WTC11 (cell line): Measurements from ENCODE around the gene ZNF326. TPM values are rescaled to one million over a fixed set of nuclear protein-coding genes. Genes with fewer than 3 reads are reported as not detected.

ENCODE experiments used
- ATAC-seq: fragments of 200-7000 bp; cut with Tn5 transposase; 2 replicates; pipeline ENCODE4 v1.10.0; 2021; ENCODE audit warnings: mild to moderate bottlenecking, moderate library complexity
- CTCF ChIA-PET: fragments of 300-600 bp; sonication (Branson Sonifier 250); formaldehyde crosslinking; loops from one replicate; lab custom pipeline; 2021; ENCODE audit warnings: antibody characterized with exemption; lab: Charles Lee
- POLR2A ChIA-PET: fragments of 350-600 bp; sonication (Branson Sonifier 250); formaldehyde crosslinking; loops from one replicate; lab custom pipeline; 2021; ENCODE audit warnings: antibody characterized with exemption; lab: Charles Lee
- DNase-seq: peaks from one replicate; pipeline ENCODE4 v3.0.0; 2021; ENCODE audit warnings: low spot score
- H3K27ac Mint-ChIP-seq: 2 replicates; pipeline ENCODE4 v1.8.0; 2021; ENCODE audit warnings: mixed read lengths
- H3K27me3 Mint-ChIP-seq: 2 replicates; pipeline ENCODE4 v1.8.0; 2021; ENCODE audit warnings: low read depth, mild to moderate bottlenecking, moderate library complexity, mixed read lengths
- H3K36me3 Mint-ChIP-seq: 2 replicates; pipeline ENCODE4 v1.8.0; 2021; ENCODE audit warnings: mixed read lengths
- H3K4me1 Mint-ChIP-seq: 2 replicates; pipeline ENCODE4 v1.8.0; 2022; ENCODE audit warnings: mixed read lengths
- H3K4me3 Mint-ChIP-seq: 2 replicates; pipeline ENCODE4 v1.8.0; 2021; ENCODE audit warnings: mild to moderate bottlenecking, moderate library complexity, mixed read lengths
- H3K9me3 Mint-ChIP-seq: 2 replicates; pipeline ENCODE4 v1.8.0; 2021; ENCODE audit warnings: mixed read lengths
- AFF4 ChIP-seq: sonication (generic); formaldehyde crosslinking; IDR thresholded peaks from 2 replicates; pipeline ENCODE4 v1.8.1; 2023; ENCODE audit warnings: mild to moderate bottlenecking, missing genetic modification reagents, borderline replicate concordance
- ATF1 ChIP-seq: sonication (generic); formaldehyde crosslinking; IDR thresholded peaks from 2 replicates; pipeline ENCODE4 v1.8.1; 2023; ENCODE audit warnings: mild to moderate bottlenecking, moderate library complexity, missing genetic modification reagents
- ATF6 ChIP-seq: sonication (generic); formaldehyde crosslinking; IDR thresholded peaks from 2 replicates; pipeline ENCODE4 v1.8.1; 2023; ENCODE audit warnings: mild to moderate bottlenecking, missing genetic modification reagents
- E2F1 ChIP-seq: sonication (generic); formaldehyde crosslinking; IDR thresholded peaks from 2 replicates; pipeline ENCODE4 v1.8.0; 2022; ENCODE audit warnings: mild to moderate bottlenecking, missing genetic modification reagents
- E2F5 ChIP-seq: sonication (generic); formaldehyde crosslinking; IDR thresholded peaks from 2 replicates; pipeline ENCODE4 v1.8.1; 2022; ENCODE audit warnings: mild to moderate bottlenecking, moderate library complexity, missing genetic modification reagents
- ELF4 ChIP-seq: sonication (generic); formaldehyde crosslinking; IDR thresholded peaks from 2 replicates; pipeline ENCODE4 v1.8.1; 2022; ENCODE audit warnings: low read depth, mild to moderate bottlenecking, moderate library complexity, missing genetic modification reagents
- HMGA2 ChIP-seq: fragments of 250-450 bp; sonication (Bioruptor Pico); IDR thresholded peaks from 2 replicates; pipeline ENCODE4 v1.4.0; 2021; ENCODE audit warnings: mild to moderate bottlenecking, moderate library complexity
- IRF2 ChIP-seq: sonication (generic); formaldehyde crosslinking; IDR thresholded peaks from 2 replicates; pipeline ENCODE4 v1.8.0; 2022; ENCODE audit warnings: low read depth, missing genetic modification reagents, borderline replicate concordance
- JAZF1 ChIP-seq: fragments of 250-450 bp; sonication (Bioruptor Pico); IDR thresholded peaks from 2 replicates; pipeline ENCODE4 v1.9.0; 2021; ENCODE audit warnings: moderate library complexity, mild to moderate bottlenecking, inconsistent platforms
- MYBL2 ChIP-seq: sonication (generic); formaldehyde crosslinking; IDR thresholded peaks from 2 replicates; pipeline ENCODE4 v1.8.1; 2023; ENCODE audit warnings: mild to moderate bottlenecking, moderate library complexity, missing genetic modification reagents
- SMAD3 ChIP-seq: sonication (generic); formaldehyde crosslinking; IDR thresholded peaks from 2 replicates; pipeline ENCODE4 v1.8.0; 2022; ENCODE audit warnings: missing genetic modification reagents, mild to moderate bottlenecking, borderline replicate concordance
- USF1 ChIP-seq: sonication (generic); formaldehyde crosslinking; IDR thresholded peaks from 2 replicates; pipeline ENCODE4 v1.8.0; 2022; ENCODE audit warnings: mild to moderate bottlenecking, missing genetic modification reagents
- ZBTB43 ChIP-seq: sonication (generic); formaldehyde crosslinking; IDR thresholded peaks from 2 replicates; pipeline ENCODE4 v1.8.1; 2023; ENCODE audit warnings: mild to moderate bottlenecking, missing genetic modification reagents
- ZMAT4 ChIP-seq: fragments of 250-450 bp; sonication (Bioruptor Pico); IDR thresholded peaks from 2 replicates; pipeline ENCODE4 v1.9.0; 2021; ENCODE audit warnings: mild to moderate bottlenecking
- ZNF138 ChIP-seq: sonication (generic); formaldehyde crosslinking; conservative IDR thresholded peaks from 2 replicates; pipeline ENCODE4 v1.8.1; 2022; ENCODE audit warnings: mild to moderate bottlenecking, moderate library complexity, missing genetic modification reagents
- ZNF425 ChIP-seq: fragments of 250-450 bp; sonication (Bioruptor Pico); conservative IDR thresholded peaks from 2 replicates; pipeline ENCODE4 v1.9.0; 2021; ENCODE audit warnings: mild to moderate bottlenecking
- ZNF512 ChIP-seq: sonication (generic); formaldehyde crosslinking; IDR thresholded peaks from 2 replicates; pipeline ENCODE4 v1.8.1; 2022; ENCODE audit warnings: missing genetic modification reagents, borderline replicate concordance
- total RNA-seq: library from RNA; stranded (reverse); gene quantifications from 3 replicates; pipeline ENCODE4 v1.2.3, GENCODE V29; 2021

The ZNF326 gene
- total RNA-seq, 1 experiment from 2014 or later, result 32.7 TPM

GRCh38 chr1:90068611-90069280, 73.8 kb downstream of the ZNF326 start (continued):
- TF ChIP-seq USF1 (CRISPR knock-in tag), result no peak

GRCh38 chr1:90074137-90074536, 79.2 kb downstream of the ZNF326 start:
- CTCF ChIA-PET, result no interaction called here
- DNase-seq (no peak), ATAC-seq (peak; percentile 32; the same call in 1 of the 2 replicates)
- POLR2A ChIA-PET, result no interaction called here
- Mint-ChIP-seq H3K27me3 (no peaks in the 10 kb centered on the region), H3K36me3 (no peaks in the 10 kb centered on the region), H3K4me1 (peaks cover 11% of the 10 kb centered on the region), H3K4me3 (no peak overlapping the region)
- TF ChIP-seq ZNF425 (CRISPR knock-in tag) (no peak), ZBTB43 (CRISPR knock-in tag) (no peak), HMGA2 (no peak), IRF2 (CRISPR knock-in tag) (no peak), ZMAT4 (no peak), E2F1 (CRISPR knock-in tag) (no peak), ZNF138 (CRISPR knock-in tag) (no peak), E2F5 (CRISPR knock-in tag) (no peak), JAZF1 (no peak), AFF4 (CRISPR knock-in tag) (no peak), ELF4 (CRISPR knock-in tag) (no peak), MYBL2 (CRISPR knock-in tag) (no peak), ATF6 (CRISPR knock-in tag) (no peak), ATF1 (no peak), ZNF512 (CRISPR knock-in tag) (no peak), SMAD3 (CRISPR knock-in tag) (no peak)
- TF ChIP-seq, all 79 proteins: peak for 0
- no peaks in the 10 kb centered on the region for H3K9me3 Mint-ChIP-seq
- H3K27ac Mint-ChIP-seq, result 0 out of 2 replicates have a peak overlapping the region, but pooled peaks have one; percentile 8
